GM12878 (cell line): ENCODE data around the gene MCM9.

Experiments used
- ATF7 ChIP-seq: fragments of 450-650 bp; IDR thresholded peaks from 2 replicates; pipeline ENCODE4 v1.6.1; 2016; ENCODE audit warnings: low read depth, mild to moderate bottlenecking
- CBFB ChIP-seq: IDR thresholded peaks from 2 replicates; pipeline ENCODE4 v1.6.1; 2016; ENCODE audit warnings: antibody characterized with exemption, low read depth
- CEBPB ChIP-seq, 2 experiments: fragments of 150-350 bp in 1 of 2; IDR thresholded peaks; 2 replicates each; pipeline ENCODE4 v1.6.1; 2012 to 2014; ENCODE audit warnings: low read depth in 2 of 2, low read length in 2 of 2, borderline replicate concordance in 1 of 2, inconsistent platforms in 1 of 2
- CTCF ChIP-seq, 3 experiments: IDR thresholded peaks in 2 of 3; conservative IDR thresholded peaks in 1 of 3; 2 replicates each; pipeline ENCODE4 v1.5.1; 2011; ENCODE audit warnings: low read depth in 3 of 3, low read length in 3 of 3, mild to moderate bottlenecking in 3 of 3, control low read depth in 2 of 3, moderate library complexity in 2 of 3, inconsistent platforms in 1 of 3, mixed read lengths in 1 of 3; ENCODE audit not compliant: control insufficient read depth in 2 of 3, insufficient read depth in 1 of 3; ENCODE audit errors: extremely low read depth in 1 of 3
- HCFC1 ChIP-seq: fragments of 150-350 bp; IDR thresholded peaks from 2 replicates; pipeline ENCODE4 v1.6.1; 2014; ENCODE audit warnings: low read length
- PAX5 ChIP-seq: IDR thresholded peaks from 2 replicates; pipeline ENCODE4 v1.6.1; 2011; ENCODE audit warnings: low read depth, low read length, borderline replicate concordance
- RB1 ChIP-seq: fragments of 450-650 bp; formaldehyde crosslinking; IDR thresholded peaks from 2 replicates; pipeline ENCODE4 v1.6.1; 2017; ENCODE audit warnings: mild to moderate bottlenecking, borderline replicate concordance
- SMAD5 ChIP-seq: IDR thresholded peaks from 2 replicates; pipeline ENCODE4 v1.6.1; 2016; ENCODE audit warnings: antibody characterized with exemption, low read depth
- SMARCA5 ChIP-seq: fragments of 450-650 bp; IDR thresholded peaks from 2 replicates; pipeline ENCODE4 v1.6.1; 2017; ENCODE audit warnings: mild to moderate bottlenecking
- ZSCAN29 ChIP-seq: fragments of 450-650 bp; IDR thresholded peaks from 2 replicates; pipeline ENCODE4 v1.6.1; 2017; ENCODE audit warnings: mild to moderate bottlenecking, moderate library complexity

GRCh38 chr6:118945217-118945616 lies 10.3 kb upstream of the MCM9 start:
- TF ChIP-seq SMARCA5 = no peak
- no peak for TF ChIP-seq PAX5
- TF ChIP-seq ZSCAN29 = no peak
- no peak for TF ChIP-seq ATF7
- no peak for TF ChIP-seq CTCF (IDR thresholded peaks at IDR 0.05 in 2 of 3, conservative IDR thresholded peaks at IDR 0.05 in 1 of 3; ENCODE audit: control insufficient read depth in 2 of 3, extremely low read depth in 1 of 3, insufficient read depth in 1 of 3, low read depth in 3 of 3, low read length in 3 of 3)
- TF ChIP-seq CBFB = no peak
- TF ChIP-seq RB1 = no peak
- no peak for TF ChIP-seq HCFC1
- no peak for TF ChIP-seq SMAD5
- TF ChIP-seq CEBPB (IDR thresholded peaks at IDR 0.05; ENCODE audit: borderline replicate concordance in 1 of 2, low read depth in 2 of 2, low read length in 2 of 2) = no peak
